Activated CD4-positive, alpha-beta T cell treated with anti-CD3 and anti-CD28 coated beads, Interleukin-2, amount 10 ng/mL, durations not matched to agents 24 days and 14 days (primary cell): ENCODE data around the gene MAN2A2. TPM values are rescaled to one million over a fixed set of nuclear protein-coding genes. Genes with fewer than 3 reads are reported as not detected.

Source experiments
- DNase-seq: peaks from one replicate; pipeline ENCODE4 v3.0.0; 2022
- H3K27ac Mint-ChIP-seq: one replicate; pipeline ENCODE4 v1.8.0; 2022; ENCODE audit warnings: mild to moderate bottlenecking, mixed read lengths
- H3K27me3 Mint-ChIP-seq: one replicate; pipeline ENCODE4 v1.8.0; 2022; ENCODE audit warnings: mixed read lengths
- H3K36me3 Mint-ChIP-seq: one replicate; pipeline ENCODE4 v1.8.0; 2022; ENCODE audit warnings: low read depth, mild to moderate bottlenecking, mixed read lengths
- H3K4me1 Mint-ChIP-seq: one replicate; pipeline ENCODE4 v1.8.0; 2021; ENCODE audit warnings: mixed read lengths
- H3K4me3 Mint-ChIP-seq: one replicate; pipeline ENCODE4 v1.8.0; 2022; ENCODE audit warnings: mild to moderate bottlenecking, moderate library complexity, mixed read lengths
- H3K9me3 Mint-ChIP-seq: one replicate; pipeline ENCODE4 v1.8.0; 2021; ENCODE audit warnings: mixed read lengths
- intact Hi-C: fragments of 100-400 bp; cut with micrococcal nuclease; formaldehyde crosslinking; loops from one replicate; pipeline ENCODE4 v1.15.1; 2023
- total RNA-seq: library from RNA; stranded (reverse); gene quantifications from 2 replicates; pipeline ENCODE4 v1.2.3, GENCODE V29; 2022

MAN2A2 gene
- total RNA-seq, 1 donor from 2014 or later = 196 TPM

GRCh38 chr15:90948506-90948905, 45.4 kb downstream of the MAN2A2 start:
- H3K9me3 Mint-ChIP-seq = no peaks in the 10 kb centered on the region

DNA sequence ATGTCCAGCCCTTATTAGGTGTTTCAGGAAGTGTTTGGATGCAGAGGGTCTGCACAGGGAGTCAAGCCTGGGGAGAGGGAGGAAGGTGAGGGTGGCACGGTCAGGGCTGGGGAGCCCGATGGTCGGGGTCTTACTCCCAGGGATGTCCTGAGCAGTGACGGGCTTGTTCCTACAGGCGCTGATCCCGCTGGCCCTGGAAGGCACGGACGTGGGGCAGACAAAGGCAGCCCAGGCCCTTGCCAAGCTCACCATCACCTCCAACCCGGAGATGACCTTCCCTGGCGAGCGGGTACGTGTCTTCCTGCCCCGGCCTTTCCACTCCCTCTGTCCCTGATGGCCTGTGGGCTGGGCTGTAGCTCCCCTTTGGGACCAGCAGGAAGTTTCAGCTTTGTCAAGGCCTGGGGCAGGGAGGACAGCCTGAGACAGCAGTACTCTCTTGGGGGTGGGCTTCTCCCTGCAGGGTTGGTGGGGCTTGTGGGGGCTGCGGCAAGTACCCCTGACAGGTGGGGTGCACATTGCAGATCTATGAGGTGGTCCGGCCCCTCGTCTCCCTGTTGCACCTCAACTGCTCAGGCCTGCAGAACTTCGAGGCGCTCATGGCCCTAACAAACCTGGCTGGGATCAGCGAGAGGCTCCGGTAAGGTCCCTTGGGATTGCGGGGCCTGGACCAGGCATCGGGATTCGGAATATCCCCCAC, 47.0 kb downstream of the MAN2A2 start:
- no peak overlapping the region for H3K27ac Mint-ChIP-seq
- no peaks in the 10 kb centered on the region for H3K9me3 Mint-ChIP-seq
- H3K4me3 Mint-ChIP-seq = no peak overlapping the region
- intact Hi-C loops = no loop called here
- no peaks in the 10 kb centered on the region for H3K27me3 Mint-ChIP-seq
- no peak for DNase-seq
- H3K36me3 Mint-ChIP-seq = peaks cover 48% of the 10 kb centered on the region
- peaks cover 5% of the 10 kb centered on the region for H3K4me1 Mint-ChIP-seq

More at GRCh38 chr15:90948506-90948905, 45.4 kb downstream of the MAN2A2 start:
- Mint-ChIP-seq H3K4me1 (peaks cover 1% of the 10 kb centered on the region), H3K4me3 (no peak overlapping the region), H3K27ac (no peak overlapping the region), H3K36me3 (peaks cover 52% of the 10 kb centered on the region), H3K27me3 (no peaks in the 10 kb centered on the region)
- intact Hi-C loops = no loop called here
- DNase-seq = no peak

GRCh38 chr15:90950676-90951075, 47.6 kb downstream of the MAN2A2 start:
- peaks cover 44% of the 10 kb centered on the region for H3K36me3 Mint-ChIP-seq
- intact Hi-C loops = no loop called here
- peaks cover 5% of the 10 kb centered on the region for H3K4me1 Mint-ChIP-seq
- no peaks in the 10 kb centered on the region for H3K27me3 Mint-ChIP-seq
- no peaks in the 10 kb centered on the region for H3K9me3 Mint-ChIP-seq
- no peak overlapping the region for H3K27ac Mint-ChIP-seq
- H3K4me3 Mint-ChIP-seq = no peak overlapping the region
- DNase-seq = no peak

- DNase-seq = no peak
- H3K27me3 Mint-ChIP-seq = no peaks in the 10 kb centered on the region
- intact Hi-C loops = no loop called here
- no peaks in the 10 kb centered on the region for H3K9me3 Mint-ChIP-seq
- H3K27ac Mint-ChIP-seq = peak overlapping the region; percentile 18
- peaks cover 40% of the 10 kb centered on the region for H3K36me3 Mint-ChIP-seq
- peak overlapping the region; percentile 28 for H3K4me3 Mint-ChIP-seq
- peaks cover 11% of the 10 kb centered on the region for H3K4me1 Mint-ChIP-seq
These were observed 50.0 kb downstream of the MAN2A2 start for GRCh38 chr15:90952901-90953677.

GRCh38 chr15:90953947-90954711, 51.0 kb downstream of the MAN2A2 start:
- intact Hi-C loops = loop anchor here (1.0 kb wide), 3 partner anchors 19 to 68 kb away; partner anchors contain the start of genes PRC1, UNC45A and VPS33B
- Mint-ChIP-seq H3K36me3 (peaks cover 36% of the 10 kb centered on the region), H3K27me3 (no peaks in the 10 kb centered on the region), H3K4me3 (peak overlapping the region; percentile 92), H3K4me1 (peaks cover 11% of the 10 kb centered on the region), H3K27ac (peak overlapping the region; percentile 98), H3K9me3 (no peaks in the 10 kb centered on the region)
- no peak for DNase-seq

- Mint-ChIP-seq H3K9me3 (no peaks in the 10 kb centered on the region), H3K4me1 (peaks cover 15% of the 10 kb centered on the region), H3K4me3 (peak within 1 kb of the TSS; percentile 92), H3K27ac (peak within 1 kb of the TSS; percentile 98), H3K36me3 (peaks cover 40% of the 10 kb centered on the region), H3K27me3 (no peaks in the 10 kb centered on the region)
- peak; percentile 98 for DNase-seq
- intact Hi-C loops = loop anchor here (1.0 to 5.0 kb wide), 4 partner anchors 20 to 317 kb away; partner anchors contain the start of genes PRC1, UNC45A and VPS33B
These were observed 51.9 kb downstream of the MAN2A2 start, which contains the start of gene RCCD1 for GRCh38 chr15:90954712-90955623. RCCD1 (plus strand) TSS chr15:90954884; CDS start chr15:90956735, 1,851 bp downstream.

GRCh38 chr15:90955624-90956273, 52.6 kb downstream of the MAN2A2 start:
- DNase-seq = no peak
- no peaks in the 10 kb centered on the region for H3K27me3 Mint-ChIP-seq
- H3K4me3 Mint-ChIP-seq = peak overlapping the region; percentile 92
- H3K36me3 Mint-ChIP-seq = peaks cover 39% of the 10 kb centered on the region
- no peaks in the 10 kb centered on the region for H3K9me3 Mint-ChIP-seq
- intact Hi-C loops = loop anchor here (1.0 to 5.0 kb wide), 2 partner anchors 95 to 317 kb away; no protein-coding TSS in a partner anchor
- peak overlapping the region; percentile 98 for H3K27ac Mint-ChIP-seq
- peaks cover 15% of the 10 kb centered on the region for H3K4me1 Mint-ChIP-seq

- H3K36me3 Mint-ChIP-seq = peaks cover 44% of the 10 kb centered on the region
- H3K4me1 Mint-ChIP-seq = peaks cover 15% of the 10 kb centered on the region
- peak overlapping the region; percentile 92 for H3K4me3 Mint-ChIP-seq
- peak; percentile 88 for DNase-seq
- peak overlapping the region; percentile 85 for H3K27ac Mint-ChIP-seq
- no peaks in the 10 kb centered on the region for H3K27me3 Mint-ChIP-seq
- H3K9me3 Mint-ChIP-seq = no peaks in the 10 kb centered on the region
- intact Hi-C loops = loop anchor here (1.0 to 5.0 kb wide), 2 partner anchors 94 to 316 kb away; no protein-coding TSS in a partner anchor
These were observed 53.4 kb downstream of the MAN2A2 start for GRCh38 chr15:90956274-90957030.

DNA sequence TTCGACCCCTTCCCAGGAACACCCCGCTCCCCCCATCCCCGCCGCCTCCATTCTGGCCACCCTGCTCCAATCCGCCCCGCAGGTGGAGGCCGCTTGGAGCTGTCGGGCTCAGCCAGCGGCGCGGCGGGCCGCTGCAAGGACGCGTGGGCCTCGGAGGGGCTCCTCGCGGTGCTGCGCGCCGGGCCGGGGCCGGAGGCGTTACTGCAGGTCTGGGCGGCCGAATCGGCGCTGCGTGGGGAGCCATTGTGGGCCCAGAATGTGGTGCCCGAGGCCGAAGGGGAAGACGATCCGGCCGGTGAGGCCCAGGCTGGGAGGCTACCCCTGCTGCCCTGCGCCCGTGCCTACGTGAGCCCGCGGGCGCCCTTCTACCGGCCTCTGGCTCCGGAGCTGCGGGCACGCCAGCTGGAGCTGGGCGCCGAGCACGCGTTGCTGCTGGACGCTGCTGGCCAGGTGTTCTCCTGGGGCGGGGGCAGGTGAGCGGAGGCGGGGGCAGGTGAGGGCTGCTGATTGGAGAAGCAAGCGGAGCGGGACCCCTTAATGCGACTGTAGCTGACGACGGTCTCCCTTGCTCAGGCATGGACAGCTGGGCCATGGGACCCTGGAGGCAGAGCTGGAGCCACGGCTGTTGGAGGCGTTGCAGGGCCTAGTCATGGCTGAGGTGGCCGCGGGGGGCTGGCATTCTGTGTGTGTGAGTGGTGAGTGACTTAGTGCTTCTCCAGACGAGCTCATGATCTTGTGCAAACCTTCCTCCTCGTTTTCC, 54.1 kb downstream of the MAN2A2 start:
- Mint-ChIP-seq H3K27ac (peak overlapping the region; percentile 23), H3K36me3 (peaks cover 41% of the 10 kb centered on the region), H3K4me3 (peak overlapping the region; percentile 92), H3K4me1 (peaks cover 15% of the 10 kb centered on the region), H3K27me3 (no peaks in the 10 kb centered on the region), H3K9me3 (no peaks in the 10 kb centered on the region)
- no peak for DNase-seq
- intact Hi-C loops = loop anchor here (5.0 kb wide), 1 partner anchor 315 kb away; no protein-coding TSS in a partner anchor

DNA sequence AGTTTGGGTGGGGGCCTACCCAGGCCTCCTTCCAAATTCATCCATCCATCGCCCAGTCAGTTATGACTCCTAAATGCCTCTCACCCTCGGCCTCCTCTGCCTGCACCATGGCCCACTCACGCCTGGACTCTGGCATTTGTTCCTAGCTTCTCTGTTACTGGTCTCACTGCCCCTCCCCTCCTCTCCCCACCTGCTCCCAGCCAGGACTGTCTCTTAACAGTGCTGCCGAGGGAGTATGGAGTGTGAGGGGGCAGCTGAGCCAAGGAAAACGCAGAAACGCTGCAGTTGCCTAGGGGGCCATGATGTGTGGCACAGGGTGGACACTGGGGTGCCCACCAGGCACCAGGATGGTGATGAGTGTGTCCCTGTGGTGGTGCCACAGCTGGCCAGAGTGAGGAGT, 54.7 kb downstream of the MAN2A2 start:
- Mint-ChIP-seq H3K27me3 (no peaks in the 10 kb centered on the region), H3K36me3 (peaks cover 41% of the 10 kb centered on the region), H3K4me3 (peak overlapping the region; percentile 66), H3K4me1 (peaks cover 14% of the 10 kb centered on the region), H3K27ac (peak overlapping the region; percentile 23), H3K9me3 (no peaks in the 10 kb centered on the region)
- no peak for DNase-seq
- intact Hi-C loops = loop anchor here (5.0 kb wide), 1 partner anchor 315 kb away; no protein-coding TSS in a partner anchor

GRCh38 chr15:90959028-90959595, 56.0 kb downstream of the MAN2A2 start:
- peaks cover 42% of the 10 kb centered on the region for H3K36me3 Mint-ChIP-seq
- intact Hi-C loops = loop anchor here (1.0 to 5.0 kb wide), 2 partner anchors 59 to 313 kb away; no protein-coding TSS in a partner anchor

More at GRCh38 chr15:90959028-90959595, 56.0 kb downstream of the MAN2A2 start:
- no peak for DNase-seq
- Mint-ChIP-seq H3K27ac (no peak overlapping the region), H3K27me3 (no peaks in the 10 kb centered on the region), H3K4me1 (peaks cover 16% of the 10 kb centered on the region), H3K4me3 (no peak overlapping the region), H3K9me3 (no peaks in the 10 kb centered on the region)
